Thyroid gland (tissue), 4 donors: ENCODE results near the gene TATDN2.

ENCODE experiments used
- POLR2A ChIP-seq, 2 donors: fragments of 450-650 bp; IDR thresholded peaks; one replicate each; pipeline ENCODE4 v1.6.1; 2017; ENCODE audit warnings: antibody characterized with exemption in 2 of 2, mild to moderate bottlenecking in 2 of 2, moderate library complexity in 1 of 2
- TF ChIP-seq, protein P1 (sequence below), 6 experiments: fragments of 200-600 bp in 3 of 6; fragments of 450-650 bp in 3 of 6; sonication (generic) in 3 of 6; IDR thresholded peaks; one replicate each; pipeline ENCODE4 v1.5.1; 2016 to 2019; ENCODE audit warnings: antibody characterized with exemption in 6 of 6, mild to moderate bottlenecking in 2 of 6, inconsistent platforms in 1 of 6, moderate library complexity in 1 of 6

DNA sequence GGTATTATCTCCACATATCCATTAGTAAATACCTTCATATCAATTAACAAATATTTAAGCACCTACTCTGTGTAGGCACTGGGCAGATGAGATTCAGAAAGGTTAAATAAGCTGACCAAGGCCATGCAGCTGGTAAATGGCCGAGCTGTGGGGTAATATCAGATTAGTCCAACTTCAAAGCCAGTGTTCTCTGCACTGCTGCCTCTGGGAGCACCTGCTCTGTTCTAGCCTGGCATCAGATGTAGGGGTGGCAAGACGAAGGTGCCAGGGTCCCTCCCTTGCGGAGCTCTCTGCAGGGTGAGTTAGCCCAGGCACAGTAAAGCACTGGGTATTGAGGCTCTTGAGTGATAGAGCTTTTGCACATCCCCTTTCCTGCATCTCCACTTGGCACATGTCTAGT, 5.5 kb downstream of the TATDN2 start:
- TF ChIP-seq, protein P1, sequence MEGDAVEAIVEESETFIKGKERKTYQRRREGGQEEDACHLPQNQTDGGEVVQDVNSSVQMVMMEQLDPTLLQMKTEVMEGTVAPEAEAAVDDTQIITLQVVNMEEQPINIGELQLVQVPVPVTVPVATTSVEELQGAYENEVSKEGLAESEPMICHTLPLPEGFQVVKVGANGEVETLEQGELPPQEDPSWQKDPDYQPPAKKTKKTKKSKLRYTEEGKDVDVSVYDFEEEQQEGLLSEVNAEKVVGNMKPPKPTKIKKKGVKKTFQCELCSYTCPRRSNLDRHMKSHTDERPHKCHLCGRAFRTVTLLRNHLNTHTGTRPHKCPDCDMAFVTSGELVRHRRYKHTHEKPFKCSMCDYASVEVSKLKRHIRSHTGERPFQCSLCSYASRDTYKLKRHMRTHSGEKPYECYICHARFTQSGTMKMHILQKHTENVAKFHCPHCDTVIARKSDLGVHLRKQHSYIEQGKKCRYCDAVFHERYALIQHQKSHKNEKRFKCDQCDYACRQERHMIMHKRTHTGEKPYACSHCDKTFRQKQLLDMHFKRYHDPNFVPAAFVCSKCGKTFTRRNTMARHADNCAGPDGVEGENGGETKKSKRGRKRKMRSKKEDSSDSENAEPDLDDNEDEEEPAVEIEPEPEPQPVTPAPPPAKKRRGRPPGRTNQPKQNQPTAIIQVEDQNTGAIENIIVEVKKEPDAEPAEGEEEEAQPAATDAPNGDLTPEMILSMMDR (IDR thresholded peaks at IDR 0.05), result no peak
- TF ChIP-seq POLR2A (IDR thresholded peaks at IDR 0.05), result no peak
